Measurements from ENCODE around the gene OPN1SW.
A peak's percentile ranks its signal among the peaks of the same experiment; 100 is the strongest.

Gene OPN1SW

DNA sequence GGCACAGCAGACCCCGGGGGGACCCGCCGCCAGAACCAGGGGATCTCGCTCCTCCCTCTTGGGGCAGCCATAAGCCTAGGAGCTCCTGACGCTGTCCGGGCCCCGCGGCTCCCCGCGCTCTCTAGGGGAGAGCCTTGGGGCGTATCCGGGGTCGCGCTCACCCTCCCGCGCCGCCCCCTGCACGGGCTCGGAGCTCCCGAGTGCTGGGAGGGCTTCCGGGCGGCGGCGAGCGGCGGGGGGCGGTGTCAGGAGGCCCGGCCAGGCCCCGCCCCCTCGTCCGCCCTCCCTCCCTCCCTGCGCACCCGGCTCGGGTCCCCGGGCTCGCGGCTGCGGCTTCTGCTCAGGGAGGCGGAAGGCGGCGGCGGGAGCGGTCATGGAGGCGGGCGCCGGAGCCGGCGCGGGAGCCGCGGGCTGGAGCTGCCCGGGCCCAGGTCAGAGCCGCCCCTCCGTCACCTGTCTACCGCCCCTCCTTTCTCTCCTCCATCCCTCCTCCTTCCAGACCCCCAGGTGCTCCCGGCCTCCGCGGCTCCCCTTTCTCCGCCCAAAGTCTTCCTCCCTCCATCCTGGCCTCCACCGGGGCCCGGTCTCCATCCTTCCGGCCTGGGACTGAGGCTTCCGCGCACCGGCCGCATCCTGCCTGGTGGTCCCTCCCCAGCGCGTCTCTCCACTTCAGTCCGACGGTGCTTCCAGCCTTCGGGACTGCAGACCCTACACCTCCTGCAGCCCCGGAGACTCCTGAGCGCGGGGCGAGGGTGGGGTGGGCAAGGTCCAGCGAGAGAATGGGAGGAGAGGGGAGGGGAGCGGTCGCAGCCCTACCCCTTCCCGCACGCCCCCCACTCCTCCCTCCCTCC is 15.8 kb upstream of the OPN1SW start, which contains the start of gene CCDC136:
TSS of gene CCDC136 (plus strand) at position 848 of the 851 bp plus-strand sequence. CDS start 444 bp downstream, outside the sequence.
- Histone ChIP-seq H4K20me1 (ENCODE audit: insufficient read depth, low read length) (no peaks in the 10 kb centered on the region), H3K9ac (ENCODE audit: low read length) (peak within 1 kb of the TSS; percentile 72), H3K79me2 (ENCODE audit: low read length) (no peaks in the 10 kb centered on the region), H3K9me3 (ENCODE audit: insufficient read depth, low read length) (no peaks in the 10 kb centered on the region), H2AFZ (ENCODE audit: low read depth, low read length) (peak within 1 kb of the TSS; percentile 93), H3K36me3 (replicated peaks; ENCODE audit: low read depth, low read length) (no peaks in the 10 kb centered on the region), H3K27ac (ENCODE audit: low read length) (no peak within 1 kb of the TSS), H3K27me3 (ENCODE audit: low read depth, low read length) (peaks cover 29% of the 10 kb centered on the region), H3K4me2 (ENCODE audit: low read length) (peak within 1 kb of the TSS; percentile 100), H3K4me1 (ENCODE audit: low read length) (peaks cover 6% of the 10 kb centered on the region; the same call in 1 of the 2 replicates), H3K4me3 (ENCODE audit: low read length) (peak within 1 kb of the TSS; percentile 95)
- no peak for TF ChIP-seq EZH2phosphoT487 (IDR thresholded peaks at IDR 0.05; ENCODE audit: low read depth)
- TF ChIP-seq, protein P1, sequence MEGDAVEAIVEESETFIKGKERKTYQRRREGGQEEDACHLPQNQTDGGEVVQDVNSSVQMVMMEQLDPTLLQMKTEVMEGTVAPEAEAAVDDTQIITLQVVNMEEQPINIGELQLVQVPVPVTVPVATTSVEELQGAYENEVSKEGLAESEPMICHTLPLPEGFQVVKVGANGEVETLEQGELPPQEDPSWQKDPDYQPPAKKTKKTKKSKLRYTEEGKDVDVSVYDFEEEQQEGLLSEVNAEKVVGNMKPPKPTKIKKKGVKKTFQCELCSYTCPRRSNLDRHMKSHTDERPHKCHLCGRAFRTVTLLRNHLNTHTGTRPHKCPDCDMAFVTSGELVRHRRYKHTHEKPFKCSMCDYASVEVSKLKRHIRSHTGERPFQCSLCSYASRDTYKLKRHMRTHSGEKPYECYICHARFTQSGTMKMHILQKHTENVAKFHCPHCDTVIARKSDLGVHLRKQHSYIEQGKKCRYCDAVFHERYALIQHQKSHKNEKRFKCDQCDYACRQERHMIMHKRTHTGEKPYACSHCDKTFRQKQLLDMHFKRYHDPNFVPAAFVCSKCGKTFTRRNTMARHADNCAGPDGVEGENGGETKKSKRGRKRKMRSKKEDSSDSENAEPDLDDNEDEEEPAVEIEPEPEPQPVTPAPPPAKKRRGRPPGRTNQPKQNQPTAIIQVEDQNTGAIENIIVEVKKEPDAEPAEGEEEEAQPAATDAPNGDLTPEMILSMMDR (IDR thresholded peaks at IDR 0.05; ENCODE audit: low read depth, low read length) = no peak

DNA sequence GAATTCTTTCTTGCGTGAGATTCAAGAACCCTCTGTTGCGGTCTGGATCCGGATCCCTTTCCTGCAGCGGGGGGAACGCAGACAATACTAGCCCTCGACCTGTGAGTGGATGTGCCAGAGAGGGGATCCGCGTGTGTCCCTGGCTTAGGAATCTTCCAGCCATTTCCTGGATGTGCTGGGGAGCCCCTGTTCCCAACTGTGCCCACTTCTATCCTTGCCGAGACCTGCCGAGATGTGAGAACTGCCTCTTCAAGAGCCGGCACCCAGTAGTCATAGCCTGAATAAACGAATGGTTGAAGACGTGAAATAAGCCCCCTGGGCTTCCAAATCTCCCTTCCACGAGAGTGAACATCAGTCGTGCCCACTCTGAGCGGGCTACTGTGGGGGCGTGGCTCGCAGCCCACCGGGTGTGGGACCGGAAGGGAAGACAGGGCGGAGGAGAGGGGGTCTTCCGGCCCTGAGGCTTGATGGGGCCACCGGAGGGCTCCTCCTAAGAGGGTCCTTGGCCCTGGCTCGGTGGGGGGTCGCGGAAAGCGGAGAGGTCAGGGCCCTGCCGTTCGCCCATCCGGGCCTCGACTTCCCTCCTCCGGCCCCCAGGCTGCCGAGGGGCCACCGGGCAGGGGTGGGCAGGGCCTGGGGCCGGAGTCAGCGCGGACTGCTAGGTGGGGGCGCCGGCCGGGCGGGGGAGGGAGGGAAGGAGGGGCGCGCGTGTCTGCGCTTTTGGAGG is 14.9 kb upstream of the OPN1SW start:
- peaks cover 6% of the 10 kb centered on the region; the same call in 1 of the 2 replicates for H3K4me1 ChIP-seq (ENCODE audit: low read length)
- H3K9ac ChIP-seq (ENCODE audit: low read length) = peak overlapping the region; percentile 72
- H2AFZ ChIP-seq (ENCODE audit: low read depth, low read length) = peak overlapping the region; percentile 93; the same call in 1 of the 2 replicates
- no peaks in the 10 kb centered on the region for H3K9me3 ChIP-seq (ENCODE audit: insufficient read depth, low read length)
- H4K20me1 ChIP-seq (ENCODE audit: insufficient read depth, low read length) = no peaks in the 10 kb centered on the region
- peak overlapping the region; percentile 95 for H3K4me3 ChIP-seq (ENCODE audit: low read length)
- H3K27me3 ChIP-seq (ENCODE audit: low read depth, low read length) = peaks cover 32% of the 10 kb centered on the region
- TF ChIP-seq, protein P1 (IDR thresholded peaks at IDR 0.05; ENCODE audit: low read depth, low read length) = no peak
- TF ChIP-seq EZH2phosphoT487 (IDR thresholded peaks at IDR 0.05; ENCODE audit: low read depth) = no peak
- no peaks in the 10 kb centered on the region for H3K36me3 ChIP-seq (replicated peaks; ENCODE audit: low read depth, low read length)
- no peaks in the 10 kb centered on the region for H3K79me2 ChIP-seq (ENCODE audit: low read length)
- H3K27ac ChIP-seq (ENCODE audit: low read length) = no peak overlapping the region
- peak overlapping the region; percentile 100 for H3K4me2 ChIP-seq (ENCODE audit: low read length)

DNA sequence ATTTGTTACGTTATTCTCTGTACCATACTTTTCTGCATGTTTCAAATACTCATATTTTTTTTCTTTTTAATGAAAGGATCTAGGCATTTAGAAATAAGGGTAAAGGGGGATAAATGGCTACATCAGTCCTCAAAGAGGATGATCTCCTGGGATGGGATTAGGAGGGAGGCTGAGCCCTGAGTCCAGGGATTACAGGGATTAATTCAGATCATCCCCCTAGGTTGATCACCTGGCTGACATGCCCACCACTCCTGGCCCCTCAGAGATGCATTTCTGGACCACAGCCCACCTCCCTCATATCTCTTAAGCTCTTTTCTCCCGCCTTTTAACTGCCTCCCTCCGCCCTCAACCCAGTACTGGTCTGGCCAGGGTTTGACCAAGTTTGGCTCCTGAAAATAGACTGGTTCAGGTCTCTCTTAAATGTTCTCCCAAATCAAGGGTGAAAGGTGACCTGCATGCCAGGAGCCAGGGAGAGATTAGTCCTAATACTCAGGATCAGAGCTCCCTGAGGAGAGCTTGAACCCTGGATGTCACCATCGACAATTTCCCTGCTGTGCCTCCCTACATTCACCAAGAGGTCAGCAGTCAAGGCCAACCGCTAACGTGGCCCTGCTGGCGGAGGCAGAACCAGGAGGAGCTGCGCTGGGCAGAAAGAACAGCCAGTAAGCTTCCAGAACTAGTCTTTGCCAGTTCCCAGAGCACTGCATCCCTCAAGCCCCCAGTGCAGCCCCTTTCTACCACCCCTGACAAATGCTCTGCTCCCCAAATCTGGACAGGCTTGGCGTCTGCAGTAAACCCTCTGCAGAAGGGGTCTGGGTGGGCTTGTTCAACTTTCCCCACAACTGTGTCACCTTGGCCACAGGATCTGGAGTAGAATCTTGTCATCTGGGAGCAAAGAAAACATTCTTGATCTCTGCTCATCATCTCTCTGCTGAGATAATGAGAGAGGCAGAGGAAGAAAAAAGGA is 13.1 kb upstream of the OPN1SW start:
- Histone ChIP-seq H3K9me3 (ENCODE audit: insufficient read depth, low read length) (no peaks in the 10 kb centered on the region), H2AFZ (ENCODE audit: low read depth, low read length) (no peak overlapping the region), H3K4me3 (ENCODE audit: low read length) (no peak overlapping the region), H3K36me3 (replicated peaks; ENCODE audit: low read depth, low read length) (no peaks in the 10 kb centered on the region), H4K20me1 (ENCODE audit: insufficient read depth, low read length) (no peaks in the 10 kb centered on the region), H3K79me2 (ENCODE audit: low read length) (no peaks in the 10 kb centered on the region), H3K4me1 (ENCODE audit: low read length) (peaks cover 6% of the 10 kb centered on the region; the same call in 1 of the 2 replicates), H3K9ac (ENCODE audit: low read length) (no peak overlapping the region), H3K27me3 (ENCODE audit: low read depth, low read length) (peaks cover 32% of the 10 kb centered on the region), H3K4me2 (ENCODE audit: low read length) (no peak overlapping the region), H3K27ac (ENCODE audit: low read length) (no peak overlapping the region)
- TF ChIP-seq, protein P1 (IDR thresholded peaks at IDR 0.05; ENCODE audit: low read depth, low read length) = no peak
- TF ChIP-seq EZH2phosphoT487 (IDR thresholded peaks at IDR 0.05; ENCODE audit: low read depth) = no peak
